Fibroblast of the aortic adventitia (primary cell): ENCODE measurements around the gene WDR37. TPM values are rescaled to one million over a fixed set of nuclear protein-coding genes. Genes with fewer than 3 reads are reported as not detected.

ENCODE experiments used
- DNase-seq: peaks from one replicate; pipeline ENCODE4 v3.0.0-alpha.2; 2010; ENCODE audit warnings: low read depth
- H3K4me3 ChIP-seq: 2 replicates; pipeline ENCODE4 v1.5.1; 2011; ENCODE audit warnings: low read depth, mild to moderate bottlenecking, control low read depth, low read length, moderate library complexity
- CTCF ChIP-seq: IDR thresholded peaks from 2 replicates; pipeline ENCODE4 v1.5.1; 2011; ENCODE audit warnings: mild to moderate bottlenecking, low read length, control low read depth, inconsistent platforms; ENCODE audit not compliant: insufficient read depth
- total RNA-seq: library from RNA; depleted of rRNA; stranded (reverse); fragments of >200 nt; gene quantifications from 2 replicates; pipeline ENCODE4 v1.2.3, GENCODE V29; 2012; ENCODE audit warnings: low replicate concordance

WDR37 gene
- total RNA-seq, 1 donor, result 17.0 TPM

- no peak overlapping the region for H3K4me3 ChIP-seq
- no peak for DNase-seq
- no peak for TF ChIP-seq CTCF
These were observed 124.7 kb downstream of the WDR37 start for GRCh38 chr10:1180836-1181235.

Other genes starting within 250 kb of the WDR37 start
- 25.2 and 38.7 TPM in 2 replicates for gene LARP4B, start 124.7 kb upstream of the WDR37 start, total RNA-seq
- gene GTPBP4, start 68.0 kb upstream of the WDR37 start, total RNA-seq, result 26.5 and 81.8 TPM in 2 replicates
- not detected in 2 replicates for gene IDI2, start 30.5 kb upstream of the WDR37 start, total RNA-seq
- 48.1 and 67.4 TPM in 2 replicates for gene IDI1, start 7.3 kb upstream of the WDR37 start, total RNA-seq